NT2/D1 (cell line): ENCODE results near the gene GRIK2.

ENCODE experiments used
- DNase-seq: peaks from one replicate; pipeline ENCODE4 v3.0.0-alpha.2; 2011; ENCODE audit warnings: low read depth, low spot score
- H3K27me3 ChIP-seq: 2 replicates; pipeline ENCODE4 v1.6.0; 2011; ENCODE audit warnings: mild to moderate bottlenecking; ENCODE audit not compliant: insufficient read length, insufficient read depth
- H3K36me3 ChIP-seq: 2 replicates; pipeline ENCODE4 v1.6.1; 2011; ENCODE audit warnings: mild to moderate bottlenecking, low read length, mixed read lengths; ENCODE audit not compliant: insufficient read depth, insufficient read length
- H3K4me1 ChIP-seq: 2 replicates; pipeline ENCODE4 v1.5.1; 2011; ENCODE audit not compliant: insufficient read depth, insufficient read length
- H3K4me3 ChIP-seq: 2 replicates; pipeline ENCODE4 v1.5.1; 2011; ENCODE audit warnings: low read depth; ENCODE audit not compliant: insufficient read length
- H3K9ac ChIP-seq: 2 replicates; pipeline ENCODE4 v1.6.0; 2011; ENCODE audit warnings: low read depth; ENCODE audit not compliant: insufficient read length
- H3K9me3 ChIP-seq: 2 replicates; pipeline ENCODE4 v1.5.1; 2011; ENCODE audit warnings: mild to moderate bottlenecking, low read length; ENCODE audit not compliant: insufficient read depth
- SUZ12 ChIP-seq: IDR thresholded peaks from 2 replicates; pipeline ENCODE4 v1.6.1; 2011; ENCODE audit not compliant: insufficient read length, insufficient read depth; ENCODE audit errors: extremely low read depth
- YY1 ChIP-seq: IDR thresholded peaks from 2 replicates; pipeline ENCODE4 v1.6.1; 2011; ENCODE audit not compliant: insufficient read length, insufficient read depth
- ZNF274 ChIP-seq: IDR thresholded peaks from 2 replicates; pipeline ENCODE4 v1.6.1; 2011; ENCODE audit warnings: mild to moderate bottlenecking, low read depth, low read length

GRIK2 gene

GRCh38 chr6:101572627-101573026 is 179.1 kb downstream of the GRIK2 start:
- no peak overlapping the region for H3K9ac ChIP-seq
- H3K4me1 ChIP-seq: no peaks in the 10 kb centered on the region
- H3K27me3 ChIP-seq: no peaks in the 10 kb centered on the region
- H3K9me3 ChIP-seq: no peaks in the 10 kb centered on the region
- H3K4me3 ChIP-seq: no peak overlapping the region
- H3K36me3 ChIP-seq: no peaks in the 10 kb centered on the region
- TF ChIP-seq YY1 (no peak), SUZ12 (no peak), ZNF274 (no peak)
- DNase-seq: no peak

DNA sequence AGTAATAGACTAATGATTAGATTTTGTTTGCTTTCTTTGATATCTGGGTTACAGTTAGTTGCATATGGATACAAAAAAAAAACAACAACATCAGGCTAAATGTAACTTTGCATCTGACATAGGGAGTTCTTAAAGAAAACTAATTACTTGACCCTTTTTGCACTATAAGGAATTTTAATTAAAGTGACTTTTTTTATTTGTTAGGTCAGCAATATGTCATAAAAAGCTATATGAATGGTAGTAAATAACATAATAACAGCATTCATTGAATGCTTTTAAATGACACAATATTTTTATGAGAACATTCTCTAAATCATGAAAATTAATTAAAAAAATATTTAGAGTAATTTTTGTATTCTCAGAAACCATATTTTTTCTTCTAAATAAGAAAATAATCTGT is 183.6 kb downstream of the GRIK2 start:
- no peak overlapping the region for H3K4me3 ChIP-seq
- no peaks in the 10 kb centered on the region for H3K36me3 ChIP-seq
- TF ChIP-seq YY1 (no peak), SUZ12 (no peak), ZNF274 (no peak)
- no peak for DNase-seq
- H3K27me3 ChIP-seq: no peaks in the 10 kb centered on the region
- H3K9ac ChIP-seq: no peak overlapping the region
- no peaks in the 10 kb centered on the region for H3K4me1 ChIP-seq
- no peaks in the 10 kb centered on the region for H3K9me3 ChIP-seq

GRCh38 chr6:101578306-101578705 is 184.8 kb downstream of the GRIK2 start:
- no peaks in the 10 kb centered on the region for H3K27me3 ChIP-seq
- H3K9ac ChIP-seq: no peak overlapping the region
- DNase-seq: no peak
- H3K9me3 ChIP-seq: no peaks in the 10 kb centered on the region
- TF ChIP-seq SUZ12 (no peak), YY1 (no peak), ZNF274 (no peak)
- no peaks in the 10 kb centered on the region for H3K4me1 ChIP-seq
- H3K4me3 ChIP-seq: no peak overlapping the region
- no peaks in the 10 kb centered on the region for H3K36me3 ChIP-seq

DNA sequence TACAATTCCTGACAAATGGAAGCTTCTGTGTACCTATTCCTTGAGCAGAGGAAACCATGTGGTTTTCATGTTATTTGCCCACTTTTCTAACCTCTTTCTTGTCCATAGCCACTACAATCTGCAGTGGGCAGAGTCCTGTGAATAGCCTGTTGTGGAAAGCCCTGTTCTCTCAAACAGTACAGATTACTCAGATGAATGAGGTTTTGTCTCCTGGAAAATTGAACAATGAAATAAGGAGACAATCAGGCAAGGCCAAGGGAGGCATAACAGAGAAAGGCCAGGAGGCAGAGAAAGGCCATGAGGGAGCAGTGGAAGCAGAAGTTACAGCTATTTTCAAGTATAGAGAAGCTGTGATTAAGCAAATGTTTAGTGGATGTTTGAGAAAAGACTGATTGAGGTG is 189.3 kb downstream of the GRIK2 start:
- H3K4me1 ChIP-seq: no peaks in the 10 kb centered on the region
- no peak overlapping the region for H3K4me3 ChIP-seq
- TF ChIP-seq YY1: no peak
- TF ChIP-seq ZNF274: no peak
- TF ChIP-seq SUZ12: no peak
- H3K9ac ChIP-seq: no peak overlapping the region
- H3K27me3 ChIP-seq: no peaks in the 10 kb centered on the region
- no peaks in the 10 kb centered on the region for H3K36me3 ChIP-seq
- H3K9me3 ChIP-seq: no peaks in the 10 kb centered on the region
- DNase-seq: no peak

DNA sequence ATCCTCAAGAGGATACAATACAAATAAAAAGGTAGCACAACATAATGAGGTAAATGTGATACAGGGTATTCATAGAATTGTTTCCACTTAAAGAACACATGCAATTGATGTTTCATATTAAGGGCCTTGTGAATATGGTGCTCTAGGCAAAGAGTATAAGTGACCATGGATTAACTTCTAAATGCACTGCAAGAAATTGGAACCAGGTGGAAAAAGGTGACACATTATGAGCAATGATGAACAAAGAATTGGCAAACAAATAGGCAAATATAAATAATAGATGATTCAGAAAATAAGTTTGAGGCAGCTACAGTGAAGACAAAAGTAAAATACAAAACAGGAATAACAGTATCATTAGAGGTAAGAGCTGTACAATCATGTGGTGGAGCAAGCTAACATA is 192.0 kb downstream of the GRIK2 start:
- no peak for TF ChIP-seq ZNF274
- no peak for TF ChIP-seq SUZ12
- no peak for TF ChIP-seq YY1

DNA sequence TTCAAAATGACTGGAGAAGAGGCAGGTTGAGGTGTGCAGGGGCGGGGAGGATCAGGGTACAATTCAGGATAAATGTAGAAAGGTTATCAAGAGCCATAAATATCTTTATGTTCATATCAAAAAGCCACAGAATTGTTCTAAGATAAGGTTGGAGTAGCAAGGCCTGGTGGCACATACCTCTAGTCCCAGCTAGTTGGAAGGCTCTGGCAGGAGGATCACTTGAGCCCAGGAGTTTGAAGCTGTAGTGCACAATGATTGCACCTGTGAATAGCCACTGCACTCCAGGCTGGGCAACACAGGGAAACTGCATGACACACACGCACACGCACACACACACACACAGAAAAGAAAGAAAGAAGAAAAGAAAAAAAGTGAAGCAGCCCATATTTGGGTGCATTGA is 194.8 kb downstream of the GRIK2 start:
- Histone ChIP-seq H3K9me3 (no peaks in the 10 kb centered on the region), H3K4me3 (no peak overlapping the region), H3K27me3 (no peaks in the 10 kb centered on the region), H3K36me3 (no peaks in the 10 kb centered on the region), H3K9ac (no peak overlapping the region), H3K4me1 (no peaks in the 10 kb centered on the region)
- TF ChIP-seq YY1 (no peak), SUZ12 (no peak), ZNF274 (no peak)
- DNase-seq: no peak

More for the DNA sequence above, 192.0 kb downstream of the GRIK2 start:
- no peak for DNase-seq
- Histone ChIP-seq H3K9me3 (no peaks in the 10 kb centered on the region), H3K36me3 (no peaks in the 10 kb centered on the region), H3K4me3 (no peak overlapping the region), H3K27me3 (no peaks in the 10 kb centered on the region), H3K4me1 (no peaks in the 10 kb centered on the region), H3K9ac (no peak overlapping the region)

DNA sequence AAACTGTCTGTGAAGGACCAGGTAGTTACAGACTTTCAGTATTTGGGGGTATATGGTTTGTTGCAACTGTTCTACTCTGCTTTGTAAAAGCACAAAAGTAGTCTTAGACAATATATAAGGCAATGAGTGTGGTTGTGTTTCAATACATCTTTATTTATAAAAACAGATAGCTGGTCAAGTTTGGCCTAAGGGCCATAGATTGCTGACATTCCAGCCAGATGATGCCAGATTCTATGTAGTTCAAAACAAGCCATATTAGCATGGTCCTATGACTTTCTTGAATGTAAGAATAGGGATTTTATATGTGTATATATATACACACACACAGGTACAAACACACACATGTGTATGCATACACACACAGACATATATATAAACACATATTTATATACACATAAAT is 201.8 kb downstream of the GRIK2 start:
- H3K4me1 ChIP-seq: no peaks in the 10 kb centered on the region
- no peaks in the 10 kb centered on the region for H3K27me3 ChIP-seq
- H3K36me3 ChIP-seq: no peaks in the 10 kb centered on the region
- H3K9me3 ChIP-seq: no peaks in the 10 kb centered on the region
- no peak overlapping the region for H3K9ac ChIP-seq
- TF ChIP-seq YY1 (no peak), SUZ12 (no peak), ZNF274 (no peak)
- no peak for DNase-seq
- H3K4me3 ChIP-seq: no peak overlapping the region

GRCh38 chr6:101597693-101598092 is 204.2 kb downstream of the GRIK2 start:
- DNase-seq: no peak
- Histone ChIP-seq H3K4me1 (no peaks in the 10 kb centered on the region), H3K9me3 (no peaks in the 10 kb centered on the region), H3K9ac (no peak overlapping the region), H3K36me3 (no peaks in the 10 kb centered on the region), H3K27me3 (no peaks in the 10 kb centered on the region), H3K4me3 (no peak overlapping the region)
- TF ChIP-seq SUZ12 (no peak), ZNF274 (no peak), YY1 (no peak)
